Memory B cell (primary cell): ENCODE measurements around the gene KCNMB4.

ENCODE experiments used
- ATAC-seq: fragments of 150-1000 bp; cut with Tn5 transposase; 2 replicates; pipeline ENCODE4 v1.10.0; 2021; ENCODE audit warnings: low read depth, mild to moderate bottlenecking, moderate library complexity
- DNase-seq, 2 donors: peaks; one replicate each; pipeline ENCODE4 v3.0.0; 2022; ENCODE audit warnings: low spot score in 2 of 2
- H3K27ac Mint-ChIP-seq: one replicate; pipeline ENCODE4 v1.8.0; 2022; ENCODE audit warnings: mild to moderate bottlenecking, moderate library complexity, mixed read lengths
- H3K27me3 Mint-ChIP-seq: one replicate; pipeline ENCODE4 v1.8.0; 2022; ENCODE audit warnings: mixed read lengths
- H3K36me3 Mint-ChIP-seq: one replicate; pipeline ENCODE4 v1.8.0; 2022; ENCODE audit warnings: mild to moderate bottlenecking, mixed read lengths
- H3K4me1 Mint-ChIP-seq: one replicate; pipeline ENCODE4 v1.8.0; 2022; ENCODE audit warnings: mixed read lengths
- H3K4me3 Mint-ChIP-seq: one replicate; pipeline ENCODE4 v1.8.0; 2022; ENCODE audit warnings: mild to moderate bottlenecking, moderate library complexity, mixed read lengths
- H3K9me3 Mint-ChIP-seq: one replicate; pipeline ENCODE4 v1.8.0; 2022; ENCODE audit warnings: mixed read lengths

Gene KCNMB4

GRCh38 chr12:70468741-70469140 lies 102.7 kb downstream of the KCNMB4 start:
- Mint-ChIP-seq H3K27me3 (no peaks in the 10 kb centered on the region), H3K9me3 (peaks cover 3% of the 10 kb centered on the region)
- peak; percentile 31 for ATAC-seq

GRCh38 chr12:70469221-70469820 lies 103.2 kb downstream of the KCNMB4 start:
- Mint-ChIP-seq H3K4me1 (peaks cover 17% of the 10 kb centered on the region), H3K27ac (peak overlapping the region; percentile 83), H3K36me3 (peaks cover 4% of the 10 kb centered on the region), H3K4me3 (peak overlapping the region; percentile 86), H3K9me3 (peaks cover 2% of the 10 kb centered on the region), H3K27me3 (no peaks in the 10 kb centered on the region)
- DNase-seq (no peak), ATAC-seq (peak; percentile 73)

More at GRCh38 chr12:70468741-70469140, 102.7 kb downstream of the KCNMB4 start:
- Mint-ChIP-seq H3K36me3 (peaks cover 4% of the 10 kb centered on the region), H3K4me1 (peaks cover 17% of the 10 kb centered on the region), H3K4me3 (peak overlapping the region; percentile 86), H3K27ac (peak overlapping the region; percentile 83)
- DNase-seq = no peak

DNA sequence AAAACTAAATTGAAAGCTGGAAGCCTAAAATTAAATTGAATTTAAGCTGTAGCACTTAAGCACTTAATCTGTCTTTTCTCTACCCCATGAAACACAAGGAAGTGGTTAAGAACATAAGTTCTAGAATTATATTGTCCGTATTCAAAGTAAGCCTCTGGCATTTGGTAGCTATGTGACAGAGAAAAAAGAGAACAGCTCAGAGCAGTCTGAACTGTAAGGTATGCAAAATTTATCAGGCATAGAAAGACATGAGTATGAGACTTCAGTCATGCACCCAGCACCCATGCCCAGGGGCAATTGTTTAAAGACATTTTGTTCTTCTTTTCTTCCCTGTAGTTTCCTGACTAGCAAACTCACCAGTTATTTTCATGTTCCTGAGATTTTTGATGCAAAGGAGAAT lies 116.7 kb downstream of the KCNMB4 start:
- ATAC-seq = peak; percentile 70
- peak overlapping the region; percentile 3 for H3K27ac Mint-ChIP-seq
- no peaks in the 10 kb centered on the region for H3K9me3 Mint-ChIP-seq
- peaks cover 62% of the 10 kb centered on the region for H3K4me1 Mint-ChIP-seq
- no peak overlapping the region for H3K4me3 Mint-ChIP-seq
- H3K36me3 Mint-ChIP-seq = peaks cover 4% of the 10 kb centered on the region
- no peaks in the 10 kb centered on the region for H3K27me3 Mint-ChIP-seq
- DNase-seq = no peak
